WTC11 (cell line): ENCODE results near the gene WDR5B. TPM values are rescaled to one million over a fixed set of nuclear protein-coding genes. Genes with fewer than 3 reads are reported as not detected.
"Not testable (repeated sequence)": the region's sequence is repeated elsewhere in the genome, so short reads cannot be mapped to it uniquely, and the experiment has no call there.

Experiments
- ATAC-seq: fragments of 200-7000 bp; cut with Tn5 transposase; 2 replicates; pipeline ENCODE4 v1.10.0; 2021; ENCODE audit warnings: mild to moderate bottlenecking, moderate library complexity
- CTCF ChIA-PET: fragments of 300-600 bp; sonication (Branson Sonifier 250); formaldehyde crosslinking; loops from one replicate; lab custom pipeline; 2021; ENCODE audit warnings: antibody characterized with exemption; lab: Charles Lee
- POLR2A ChIA-PET: fragments of 350-600 bp; sonication (Branson Sonifier 250); formaldehyde crosslinking; loops from one replicate; lab custom pipeline; 2021; ENCODE audit warnings: antibody characterized with exemption; lab: Charles Lee
- DNase-seq: peaks from one replicate; pipeline ENCODE4 v3.0.0; 2021; ENCODE audit warnings: low spot score
- H3K27ac Mint-ChIP-seq: 2 replicates; pipeline ENCODE4 v1.8.0; 2021; ENCODE audit warnings: mixed read lengths
- H3K27me3 Mint-ChIP-seq: 2 replicates; pipeline ENCODE4 v1.8.0; 2021; ENCODE audit warnings: low read depth, mild to moderate bottlenecking, moderate library complexity, mixed read lengths
- H3K36me3 Mint-ChIP-seq: 2 replicates; pipeline ENCODE4 v1.8.0; 2021; ENCODE audit warnings: mixed read lengths
- H3K4me1 Mint-ChIP-seq: 2 replicates; pipeline ENCODE4 v1.8.0; 2022; ENCODE audit warnings: mixed read lengths
- H3K4me3 Mint-ChIP-seq: 2 replicates; pipeline ENCODE4 v1.8.0; 2021; ENCODE audit warnings: mild to moderate bottlenecking, moderate library complexity, mixed read lengths
- H3K9me3 Mint-ChIP-seq: 2 replicates; pipeline ENCODE4 v1.8.0; 2021; ENCODE audit warnings: mixed read lengths
- AR ChIP-seq: fragments of 250-450 bp; sonication (Bioruptor Pico); IDR thresholded peaks from 2 replicates; pipeline ENCODE4 v1.9.0; 2021; ENCODE audit warnings: mild to moderate bottlenecking
- CBFB ChIP-seq: sonication (generic); formaldehyde crosslinking; IDR thresholded peaks from 2 replicates; pipeline ENCODE4 v1.8.1; 2022; ENCODE audit warnings: mild to moderate bottlenecking, low read depth, missing genetic modification reagents
- CTCF ChIP-seq: fragments of 200-600 bp; IDR thresholded peaks from 2 replicates; pipeline ENCODE4 v1.8.0; 2022; ENCODE audit warnings: antibody characterized with exemption
- EMX1 ChIP-seq: fragments of 250-450 bp; sonication (Bioruptor Pico); IDR thresholded peaks from 2 replicates; pipeline ENCODE4 v1.8.0; 2021; ENCODE audit warnings: mild to moderate bottlenecking
- ERG ChIP-seq: fragments of 250-450 bp; sonication (Bioruptor Pico); IDR thresholded peaks from 2 replicates; pipeline ENCODE4 v1.8.0; 2021; ENCODE audit warnings: mild to moderate bottlenecking
- FOXP1 ChIP-seq: sonication (generic); formaldehyde crosslinking; IDR thresholded peaks from 2 replicates; pipeline ENCODE4 v1.8.0; 2022; ENCODE audit warnings: missing genetic modification reagents, mild to moderate bottlenecking, moderate library complexity, borderline replicate concordance
- FOXP4 ChIP-seq: sonication (generic); formaldehyde crosslinking; IDR thresholded peaks from 2 replicates; pipeline ENCODE4 v1.8.0; 2022; ENCODE audit warnings: mild to moderate bottlenecking, missing genetic modification reagents
- GTF2I ChIP-seq: fragments of 250-450 bp; sonication (Bioruptor Pico); conservative IDR thresholded peaks from 2 replicates; pipeline ENCODE4 v1.4.0; 2021; ENCODE audit warnings: mild to moderate bottlenecking
- IRF1 ChIP-seq: sonication (generic); formaldehyde crosslinking; IDR thresholded peaks from 2 replicates; pipeline ENCODE4 v1.8.0; 2023; ENCODE audit warnings: missing genetic modification reagents
- JAZF1 ChIP-seq: fragments of 250-450 bp; sonication (Bioruptor Pico); IDR thresholded peaks from 2 replicates; pipeline ENCODE4 v1.9.0; 2021; ENCODE audit warnings: moderate library complexity, mild to moderate bottlenecking, inconsistent platforms
- NFYB ChIP-seq: sonication (generic); formaldehyde crosslinking; conservative IDR thresholded peaks from 2 replicates; pipeline ENCODE4 v1.8.0; 2022; ENCODE audit warnings: low read depth, missing genetic modification reagents
- USF2 ChIP-seq: sonication (generic); formaldehyde crosslinking; IDR thresholded peaks from 2 replicates; pipeline ENCODE4 v1.8.1; 2023; ENCODE audit warnings: mild to moderate bottlenecking, missing genetic modification reagents, moderate library complexity
- ZMAT4 ChIP-seq: fragments of 250-450 bp; sonication (Bioruptor Pico); IDR thresholded peaks from 2 replicates; pipeline ENCODE4 v1.9.0; 2021; ENCODE audit warnings: mild to moderate bottlenecking
- ZNF396 ChIP-seq: fragments of 250-450 bp; sonication (Bioruptor Pico); IDR thresholded peaks from 2 replicates; pipeline ENCODE4 v1.8.0; 2021; ENCODE audit warnings: mild to moderate bottlenecking, moderate library complexity, borderline replicate concordance
- ZSCAN18 ChIP-seq: fragments of 250-450 bp; sonication (Bioruptor Pico); IDR thresholded peaks from 2 replicates; pipeline ENCODE4 v2.1.2; 2022; ENCODE audit warnings: mild to moderate bottlenecking, moderate library complexity
- total RNA-seq: library from RNA; stranded (reverse); gene quantifications from 3 replicates; pipeline ENCODE4 v1.2.3, GENCODE V29; 2021

WDR5B gene
- total RNA-seq, 1 experiment from 2014 or later: 2.8 TPM

- TF ChIP-seq FOXP4 (CRISPR knock-in tag) (no peak), NFYB (CRISPR knock-in tag) (no peak)
- TF ChIP-seq, all 79 proteins: peak for 0
Observed at GRCh38 chr3:122456074-122456473, 40.2 kb upstream of the WDR5B start (continued).

- DNase-seq (no peak), ATAC-seq (no peak)
- no peaks in the 10 kb centered on the region for H3K27me3 Mint-ChIP-seq
- POLR2A ChIA-PET: no interaction called here
- CTCF ChIA-PET: no interaction called here
- no peak overlapping the region for H3K27ac Mint-ChIP-seq
- peaks cover 15% of the 10 kb centered on the region for H3K9me3 Mint-ChIP-seq
- TF ChIP-seq ERG (CRISPR knock-in tag) (no peak), FOXP1 (CRISPR knock-in tag) (no peak), ZNF396 (CRISPR knock-in tag) (no peak), CTCF (no peak), AR (CRISPR knock-in tag) (no peak), GTF2I (CRISPR knock-in tag) (no peak), CBFB (CRISPR knock-in tag) (no peak), JAZF1 (CRISPR knock-in tag) (no peak), USF2 (no peak), NFYB (CRISPR knock-in tag) (no peak), ZSCAN18 (no peak), EMX1 (no peak), ZMAT4 (CRISPR knock-in tag) (no peak), IRF1 (no peak)
- no peak overlapping the region for H3K4me3 Mint-ChIP-seq
- peaks cover 69% of the 10 kb centered on the region for H3K36me3 Mint-ChIP-seq
- no peaks in the 10 kb centered on the region for H3K4me1 Mint-ChIP-seq
Observed at GRCh38 chr3:122451371-122451770, 35.5 kb upstream of the WDR5B start.

- H3K27me3 Mint-ChIP-seq, CTCF ChIA-PET, H3K27ac Mint-ChIP-seq, DNase-seq, H3K4me3 Mint-ChIP-seq, POLR2A ChIA-PET, ATAC-seq: not testable (repeated sequence)
- Mint-ChIP-seq H3K4me1 (peaks cover 17% of the 10 kb centered on the region), H3K9me3 (peaks cover 37% of the 10 kb centered on the region), H3K36me3 (peaks cover 89% of the 10 kb centered on the region)
Observed at GRCh38 chr3:122448218-122448617, 32.4 kb upstream of the WDR5B start.

GRCh38 chr3:122444491-122444887, 28.6 kb upstream of the WDR5B start:
- peak overlapping the region; percentile 71; the same call in 1 of the 2 replicates for H3K27ac Mint-ChIP-seq
- ATAC-seq, H3K4me3 Mint-ChIP-seq, H3K27me3 Mint-ChIP-seq, POLR2A ChIA-PET, CTCF ChIA-PET, DNase-seq: not testable (repeated sequence)
- H3K9me3 Mint-ChIP-seq: peaks cover 38% of the 10 kb centered on the region
- peaks cover 94% of the 10 kb centered on the region for H3K36me3 Mint-ChIP-seq
- H3K4me1 Mint-ChIP-seq: peaks cover 27% of the 10 kb centered on the region
